Gastroesophageal sphincter (tissue), 4 donors: Measurements from ENCODE around the gene AP2B1. TPM values are rescaled to one million over a fixed set of nuclear protein-coding genes. Genes with fewer than 3 reads are reported as not detected.

Source experiments
- ATAC-seq: fragments of 150-250 bp; one replicate; pipeline ENCODE4 v1.9.1; 2016; ENCODE audit warnings: mild to moderate bottlenecking, moderate library complexity
- H3K27ac ChIP-seq, 4 donors: fragments of 200-600 bp; sonication (generic) in 3 of 4; 1 replicate in 3 of 4; 2 replicates in 1 of 4; pipeline ENCODE4 v1.5.1; 2016 to 2019
- H3K27me3 ChIP-seq: fragments of 200-600 bp; sonication (generic); one replicate; pipeline ENCODE4 v1.5.1; 2019
- H3K36me3 ChIP-seq, 2 donors: fragments of 200-600 bp; sonication (generic); one replicate each; pipeline ENCODE4 v1.5.1; 2019; ENCODE audit warnings: control low read depth in 1 of 2
- H3K4me1 ChIP-seq, 3 donors: fragments of 200-600 bp; sonication (generic); 1 replicate in 2 of 3; 2 replicates in 1 of 3; pipeline ENCODE4 v1.5.1; 2016 to 2019; ENCODE audit warnings: control low read depth in 2 of 3
- H3K4me3 ChIP-seq, 2 donors: fragments of 200-600 bp; sonication (generic); one replicate each; pipeline ENCODE4 v1.5.1; 2019; ENCODE audit warnings: mild to moderate bottlenecking in 1 of 2, moderate library complexity in 1 of 2
- H3K9me3 ChIP-seq, 3 donors: fragments of 200-600 bp; sonication (generic); one replicate each; pipeline ENCODE4 v1.5.1; 2017 to 2019; ENCODE audit warnings: control low read depth in 2 of 3
- CTCF ChIP-seq, 4 experiments: fragments of 200-600 bp in 2 of 4; fragments of 450-650 bp in 2 of 4; sonication (generic) in 1 of 4; IDR thresholded peaks; one replicate each; pipeline ENCODE4 v1.5.1; 2017 to 2019; ENCODE audit warnings: antibody characterized with exemption in 4 of 4, mild to moderate bottlenecking in 2 of 4, moderate library complexity in 2 of 4
- EP300 ChIP-seq: sonication (generic); formaldehyde crosslinking; IDR thresholded peaks from one replicate; pipeline ENCODE4 v1.6.1; 2017; ENCODE audit warnings: antibody characterized with exemption, mild to moderate bottlenecking
- POLR2A ChIP-seq, 2 donors: fragments of 450-650 bp; IDR thresholded peaks; one replicate each; pipeline ENCODE4 v1.6.1; 2017; ENCODE audit warnings: antibody characterized with exemption in 2 of 2, mild to moderate bottlenecking in 2 of 2, moderate library complexity in 1 of 2
- POLR2AphosphoS5 ChIP-seq: sonication (generic); formaldehyde crosslinking; IDR thresholded peaks from one replicate; pipeline ENCODE4 v1.6.1; 2017; ENCODE audit warnings: antibody characterized with exemption
- WGBS, 2 donors: methylation state at CpG; one replicate each; pipeline ENCODE4 v1.1.5; 2018; ENCODE audit warnings: low coverage in 1 of 2; 5-methylcytosine and 5-hydroxymethylcytosine counted together
- total RNA-seq, 4 donors: library from RNA; depleted of rRNA; stranded (reverse); fragments of >200 nt; gene quantifications; one replicate each; pipeline ENCODE4 v1.1.0, GENCODE V29; 2016

AP2B1 gene
- total RNA-seq, 4 donors from 2014 or later = 104 to 383 (median 185) TPM

GRCh38 chr17:35723735-35724134, 136.6 kb downstream of the AP2B1 start:
- ATAC-seq = no peak
- Histone ChIP-seq H3K27ac (no peak overlapping the region), H3K9me3 (no peaks in the 10 kb centered on the region), H3K27me3 (no peaks in the 10 kb centered on the region), H3K36me3 (peaks cover 0 to 73% of the 10 kb centered on the region in 2 donors), H3K4me3 (no peak overlapping the region), H3K4me1 (peaks cover 8 to 38% (median 13%) of the 10 kb centered on the region in 3 donors)
- TF ChIP-seq CTCF (IDR thresholded peaks at IDR 0.05) (no peak), POLR2A (IDR thresholded peaks at IDR 0.05) (no peak), POLR2AphosphoS5 (no peak), EP300 (no peak)
- WGBS, 2 donors = 100% methylated on average over 1 to 2 of the region's 2 CpGs

- Histone ChIP-seq H3K9me3 (no peaks in the 10 kb centered on the region), H3K27me3 (no peaks in the 10 kb centered on the region), H3K36me3 (peaks cover 0 to 64% of the 10 kb centered on the region in 2 donors), H3K4me1 (peaks cover 8 to 40% (median 13%) of the 10 kb centered on the region in 3 donors), H3K27ac (peak overlapping the region in 2 of 4 donors; percentile 61 to 63), H3K4me3 (no peak overlapping the region)
- no peak for TF ChIP-seq POLR2AphosphoS5
- TF ChIP-seq CTCF (IDR thresholded peaks at IDR 0.05) = no peak
- no peak for TF ChIP-seq EP300
- ATAC-seq = no peak
- 83 to 93% methylated on average over 2 to 4 of the region's 4 CpGs for WGBS, 2 donors
These were observed 137.9 kb downstream of the AP2B1 start for GRCh38 chr17:35725058-35725457.

GRCh38 chr17:35725802-35726126, 138.6 kb downstream of the AP2B1 start:
- peak overlapping the region; percentile 36 to 63 (median 60) for H3K27ac ChIP-seq
- H3K27me3 ChIP-seq = no peaks in the 10 kb centered on the region
- no peaks in the 10 kb centered on the region for H3K9me3 ChIP-seq
- no peak overlapping the region for H3K4me3 ChIP-seq
- peaks cover 8 to 45% (median 15%) of the 10 kb centered on the region in 3 donors for H3K4me1 ChIP-seq
- TF ChIP-seq CTCF (IDR thresholded peaks at IDR 0.05) (no peak), POLR2A (IDR thresholded peaks at IDR 0.05) (no peak), POLR2AphosphoS5 (no peak), EP300 (no peak)
- H3K36me3 ChIP-seq = peaks cover 0 to 60% of the 10 kb centered on the region in 2 donors
- WGBS, 2 donors = 65 to 80% methylated on average over 1 to 2 of the region's 2 CpGs
- ATAC-seq = peak; percentile 2

- no peak overlapping the region for H3K4me3 ChIP-seq
- H3K27ac ChIP-seq = peak overlapping the region; percentile 36 to 63 (median 60)
- peaks cover 0 to 55% of the 10 kb centered on the region in 2 donors for H3K36me3 ChIP-seq
- no peak for TF ChIP-seq POLR2A (IDR thresholded peaks at IDR 0.05)
- TF ChIP-seq CTCF (IDR thresholded peaks at IDR 0.05) = no peak
- TF ChIP-seq EP300 = no peak
- no peak for TF ChIP-seq POLR2AphosphoS5
- H3K9me3 ChIP-seq = no peaks in the 10 kb centered on the region
- peak; percentile 14 for ATAC-seq
- 28 to 47% methylated on average over 3 to 5 of the region's 6 CpGs for WGBS, 2 donors
- peaks cover 10 to 50% (median 20%) of the 10 kb centered on the region in 3 donors for H3K4me1 ChIP-seq
- H3K27me3 ChIP-seq = no peaks in the 10 kb centered on the region
These were observed 139.2 kb downstream of the AP2B1 start for GRCh38 chr17:35726127-35726952.

GRCh38 chr17:35726953-35727460, 139.9 kb downstream of the AP2B1 start:
- 58 to 65% methylated on average over 4 of the region's 5 CpGs for WGBS, 2 donors
- Histone ChIP-seq H3K4me3 (no peak overlapping the region), H3K36me3 (peaks cover 0 to 48% of the 10 kb centered on the region in 2 donors), H3K9me3 (no peaks in the 10 kb centered on the region), H3K27me3 (no peaks in the 10 kb centered on the region), H3K4me1 (peaks cover 10 to 56% (median 20%) of the 10 kb centered on the region in 3 donors), H3K27ac (peak overlapping the region; percentile 36 to 63 (median 60))
- TF ChIP-seq EP300 (no peak), CTCF (IDR thresholded peaks at IDR 0.05) (no peak), POLR2A (IDR thresholded peaks at IDR 0.05) (no peak), POLR2AphosphoS5 (no peak)
- no peak for ATAC-seq
